HEK293 (cell line): ENCODE data around the gene CRTC3.

Experiments used
- CTCF ChIA-PET: fragments of 350-600 bp; formaldehyde crosslinking; extraction: SDS; loops from one replicate; lab custom pipeline; 2021; ENCODE audit warnings: antibody characterized with exemption; lab: Yijun Ruan, JAX
- POLR2A ChIA-PET: fragments of 300-600 bp; formaldehyde crosslinking; extraction: SDS; loops from one replicate; lab custom pipeline; 2020; ENCODE audit warnings: antibody characterized with exemption, inconsistent platforms; lab: Yijun Ruan, JAX
- H3K27ac ChIP-seq: fragments of 200-500 bp; sonication (Bioruptor generic); 2 replicates; pipeline ENCODE4 v1.5.1; 2014; ENCODE audit warnings: low read depth, low read length, control low read depth, inconsistent platforms; ENCODE audit errors: extremely low read depth
- H3K36me3 ChIP-seq, 2 experiments: fragments of 200-500 bp in 1 of 2; sonication (Bioruptor generic) in 1 of 2; 1 replicate in 1 of 2; 2 replicates in 1 of 2; pipeline ENCODE4 v1.5.1; 2014 to 2017; ENCODE audit warnings: inconsistent platforms in 2 of 2, low read length in 2 of 2; ENCODE audit not compliant: control insufficient read depth in 2 of 2, insufficient read depth in 1 of 2
- H3K4me1 ChIP-seq: fragments of 200-500 bp; sonication (Bioruptor generic); 2 replicates; pipeline ENCODE4 v1.5.1; 2014; ENCODE audit warnings: mild to moderate bottlenecking, low read length, inconsistent platforms; ENCODE audit not compliant: control insufficient read depth, insufficient read depth
- H3K4me3 ChIP-seq: 2 replicates; pipeline ENCODE4 v1.5.1; 2011; ENCODE audit warnings: low read depth, mild to moderate bottlenecking, control low read depth, low read length, moderate library complexity
- H3K9me3 ChIP-seq: fragments of 200-500 bp; sonication (Bioruptor generic); 2 replicates; pipeline ENCODE4 v1.5.1; 2014; ENCODE audit warnings: low read depth, low read length, inconsistent platforms; ENCODE audit not compliant: control insufficient read depth, insufficient read depth
- IKZF3 ChIP-seq: fragments of 450-650 bp; IDR thresholded peaks from 2 replicates; pipeline ENCODE4 v1.5.0; 2018; ENCODE audit warnings: missing biosample characterization, mild to moderate bottlenecking, missing genetic modification characterization, moderate library complexity
- SETDB1 ChIP-seq: IDR thresholded peaks from one replicate; pipeline ENCODE4 v1.6.1; 2017; ENCODE audit warnings: mild to moderate bottlenecking, low read length, moderate library complexity, mixed read lengths; ENCODE audit not compliant: insufficient read length
- TRIM28 ChIP-seq: IDR thresholded peaks from 2 replicates; pipeline ENCODE4 v1.6.1; 2011; ENCODE audit warnings: low read length, control low read depth, borderline replicate concordance
- ZBTB20 ChIP-seq: fragments of 450-650 bp; formaldehyde crosslinking; IDR thresholded peaks from 2 replicates; pipeline ENCODE4 v1.5.1; 2016; ENCODE audit warnings: missing biosample characterization, missing genetic modification characterization
- ZBTB49 ChIP-seq: fragments of 450-650 bp; formaldehyde crosslinking; IDR thresholded peaks from 2 replicates; pipeline ENCODE4 v1.5.1; 2016; ENCODE audit warnings: missing biosample characterization, missing genetic modification characterization, low read depth
- ZNF121 ChIP-seq: fragments of 450-650 bp; formaldehyde crosslinking; IDR thresholded peaks from 2 replicates; pipeline ENCODE4 v1.5.1; 2016; ENCODE audit warnings: missing biosample characterization, missing genetic modification characterization
- ZNF2 ChIP-seq: fragments of 450-650 bp; formaldehyde crosslinking; IDR thresholded peaks from 2 replicates; pipeline ENCODE4 v1.5.1; 2016; ENCODE audit warnings: missing biosample characterization, missing genetic modification characterization
- ZNF24 ChIP-seq: fragments of 450-650 bp; formaldehyde crosslinking; IDR thresholded peaks from 2 replicates; pipeline ENCODE4 v1.5.1; 2016; ENCODE audit warnings: missing biosample characterization, missing genetic modification characterization
- ZNF292 ChIP-seq: fragments of 450-650 bp; formaldehyde crosslinking; IDR thresholded peaks from 2 replicates; pipeline ENCODE4 v1.5.1; 2016; ENCODE audit warnings: low read depth, missing biosample characterization, missing genetic modification characterization, borderline replicate concordance
- ZNF341 ChIP-seq: fragments of 450-650 bp; formaldehyde crosslinking; IDR thresholded peaks from 2 replicates; pipeline ENCODE4; 2016; ENCODE audit warnings: low read depth, missing biosample characterization, missing genetic modification characterization
- ZNF398 ChIP-seq: fragments of 450-650 bp; formaldehyde crosslinking; IDR thresholded peaks from 2 replicates; pipeline ENCODE4 v1.5.1; 2017; ENCODE audit warnings: missing biosample characterization, missing genetic modification characterization
- ZNF514 ChIP-seq: fragments of 450-650 bp; formaldehyde crosslinking; IDR thresholded peaks from 2 replicates; pipeline ENCODE4 v1.5.1; 2016; ENCODE audit warnings: missing biosample characterization, missing genetic modification characterization
- ZNF521 ChIP-seq: fragments of 450-650 bp; formaldehyde crosslinking; IDR thresholded peaks from 2 replicates; pipeline ENCODE4 v1.5.1; 2017; ENCODE audit warnings: missing biosample characterization, mild to moderate bottlenecking, missing genetic modification characterization
- ZNF645 ChIP-seq: fragments of 450-650 bp; formaldehyde crosslinking; IDR thresholded peaks from 2 replicates; pipeline ENCODE4; 2016; ENCODE audit warnings: missing biosample characterization, missing genetic modification characterization
- ZNF670 ChIP-seq: fragments of 450-650 bp; formaldehyde crosslinking; IDR thresholded peaks from 2 replicates; pipeline ENCODE4 v1.5.1; 2016; ENCODE audit warnings: missing biosample characterization, missing genetic modification characterization, low read depth
- ZNF776 ChIP-seq: fragments of 450-650 bp; formaldehyde crosslinking; IDR thresholded peaks from 2 replicates; pipeline ENCODE4 v1.5.0; 2017; ENCODE audit warnings: missing biosample characterization, missing genetic modification characterization, borderline replicate concordance
- ZNF785 ChIP-seq: fragments of 450-650 bp; formaldehyde crosslinking; IDR thresholded peaks from 2 replicates; pipeline ENCODE4 v1.5.1; 2016; ENCODE audit warnings: missing biosample characterization, missing genetic modification characterization
- ZNF792 ChIP-seq: fragments of 450-650 bp; formaldehyde crosslinking; IDR thresholded peaks from 2 replicates; pipeline ENCODE4 v1.5.1; 2016; ENCODE audit warnings: missing biosample characterization, missing genetic modification characterization
- ZSCAN18 ChIP-seq: fragments of 450-650 bp; formaldehyde crosslinking; IDR thresholded peaks from 2 replicates; pipeline ENCODE4 v1.5.1; 2016; ENCODE audit warnings: missing biosample characterization, missing genetic modification characterization
- ZSCAN30 ChIP-seq: fragments of 450-650 bp; IDR thresholded peaks from 2 replicates; pipeline ENCODE4 v1.5.1; 2018; ENCODE audit warnings: missing biosample characterization, mild to moderate bottlenecking, missing genetic modification characterization, moderate library complexity
- ZSCAN5A ChIP-seq: fragments of 450-650 bp; formaldehyde crosslinking; IDR thresholded peaks from 2 replicates; pipeline ENCODE4 v1.5.1; 2016; ENCODE audit warnings: missing biosample characterization, missing genetic modification characterization

The CRTC3 gene

GRCh38 chr15:90564590-90564989 lies 34.9 kb downstream of the CRTC3 start (continued):
- TF ChIP-seq ZNF341 (tag by site-specific recombination) = no peak
- TF ChIP-seq TRIM28 = no peak
- TF ChIP-seq ZBTB20 (tag by site-specific recombination) = no peak
- no peak for TF ChIP-seq IKZF3 (tag by site-specific recombination)
- TF ChIP-seq ZNF670 (tag by site-specific recombination) = no peak
- TF ChIP-seq ZNF521 (tag by site-specific recombination) = no peak
- TF ChIP-seq ZSCAN30 (tag by site-specific recombination) = no peak
- no peak for TF ChIP-seq ZNF785 (tag by site-specific recombination)
- no peak for TF ChIP-seq SETDB1
- no peak for TF ChIP-seq ZNF792 (tag by site-specific recombination)

GRCh38 chr15:90565866-90566265 lies 36.1 kb downstream of the CRTC3 start:
- TF ChIP-seq ZNF398 (tag by site-specific recombination) = no peak
- no peak for TF ChIP-seq ZNF2 (tag by site-specific recombination)
- TF ChIP-seq ZNF24 (tag by site-specific recombination) = no peak
- TF ChIP-seq ZNF514 (tag by site-specific recombination) = no peak
- no peak for TF ChIP-seq ZBTB49 (tag by site-specific recombination)
- TF ChIP-seq ZNF121 (tag by site-specific recombination) = no peak
- TF ChIP-seq ZSCAN18 (tag by site-specific recombination) = no peak
- TF ChIP-seq ZNF776 (tag by site-specific recombination) = no peak
- TF ChIP-seq ZNF645 (tag by site-specific recombination) = no peak
- no peak for TF ChIP-seq ZSCAN5A (tag by site-specific recombination)
- TF ChIP-seq ZNF292 (tag by site-specific recombination) = no peak

More at GRCh38 chr15:90565866-90566265, 36.1 kb downstream of the CRTC3 start:
- H3K36me3 ChIP-seq = peaks cover 0 to 5% of the 10 kb centered on the region in 2 experiments; a peak in 1 of 3 replicates
- no peak overlapping the region for H3K4me3 ChIP-seq
- no peaks in the 10 kb centered on the region for H3K9me3 ChIP-seq
- no peak overlapping the region for H3K27ac ChIP-seq
- CTCF ChIA-PET = no interaction called here
- H3K4me1 ChIP-seq = peaks cover 3% of the 10 kb centered on the region; the same call in 1 of the 2 replicates
- POLR2A ChIA-PET = no interaction called here
